GM12864 (cell line): ENCODE results near the gene ZNF771.
"Not testable (repeated sequence)": the region's sequence is repeated elsewhere in the genome, so short reads cannot be mapped to it uniquely, and the experiment has no call there.

ENCODE experiments used
- DNase-seq: peaks from one replicate; pipeline ENCODE4 v3.0.0-alpha.2; 2011; ENCODE audit warnings: low read depth
- H3K4me3 ChIP-seq: 2 replicates; pipeline ENCODE4 v1.5.1; 2011; ENCODE audit warnings: mild to moderate bottlenecking, low read depth, low read length, control low read depth
- TF ChIP-seq, protein P1 (sequence below): IDR thresholded peaks from 2 replicates; pipeline ENCODE4 v1.5.1; 2011; ENCODE audit warnings: low read depth, mild to moderate bottlenecking, moderate library complexity, low read length, control low read depth, inconsistent platforms; ENCODE audit errors: missing control alignments

ZNF771 gene

GRCh38 chr16:30395155-30395991 lies 12.0 kb upstream of the ZNF771 start, which contains the start of gene ZNF48:
ZNF48 (plus strand) TSS chr16:30395420; CDS start chr16:30395795, 375 bp downstream.
- TF ChIP-seq, protein P1, sequence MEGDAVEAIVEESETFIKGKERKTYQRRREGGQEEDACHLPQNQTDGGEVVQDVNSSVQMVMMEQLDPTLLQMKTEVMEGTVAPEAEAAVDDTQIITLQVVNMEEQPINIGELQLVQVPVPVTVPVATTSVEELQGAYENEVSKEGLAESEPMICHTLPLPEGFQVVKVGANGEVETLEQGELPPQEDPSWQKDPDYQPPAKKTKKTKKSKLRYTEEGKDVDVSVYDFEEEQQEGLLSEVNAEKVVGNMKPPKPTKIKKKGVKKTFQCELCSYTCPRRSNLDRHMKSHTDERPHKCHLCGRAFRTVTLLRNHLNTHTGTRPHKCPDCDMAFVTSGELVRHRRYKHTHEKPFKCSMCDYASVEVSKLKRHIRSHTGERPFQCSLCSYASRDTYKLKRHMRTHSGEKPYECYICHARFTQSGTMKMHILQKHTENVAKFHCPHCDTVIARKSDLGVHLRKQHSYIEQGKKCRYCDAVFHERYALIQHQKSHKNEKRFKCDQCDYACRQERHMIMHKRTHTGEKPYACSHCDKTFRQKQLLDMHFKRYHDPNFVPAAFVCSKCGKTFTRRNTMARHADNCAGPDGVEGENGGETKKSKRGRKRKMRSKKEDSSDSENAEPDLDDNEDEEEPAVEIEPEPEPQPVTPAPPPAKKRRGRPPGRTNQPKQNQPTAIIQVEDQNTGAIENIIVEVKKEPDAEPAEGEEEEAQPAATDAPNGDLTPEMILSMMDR: peak; percentile 28
- DNase-seq: no peak
- H3K4me3 ChIP-seq: peak within 1 kb of the TSS; percentile 92

DNA sequence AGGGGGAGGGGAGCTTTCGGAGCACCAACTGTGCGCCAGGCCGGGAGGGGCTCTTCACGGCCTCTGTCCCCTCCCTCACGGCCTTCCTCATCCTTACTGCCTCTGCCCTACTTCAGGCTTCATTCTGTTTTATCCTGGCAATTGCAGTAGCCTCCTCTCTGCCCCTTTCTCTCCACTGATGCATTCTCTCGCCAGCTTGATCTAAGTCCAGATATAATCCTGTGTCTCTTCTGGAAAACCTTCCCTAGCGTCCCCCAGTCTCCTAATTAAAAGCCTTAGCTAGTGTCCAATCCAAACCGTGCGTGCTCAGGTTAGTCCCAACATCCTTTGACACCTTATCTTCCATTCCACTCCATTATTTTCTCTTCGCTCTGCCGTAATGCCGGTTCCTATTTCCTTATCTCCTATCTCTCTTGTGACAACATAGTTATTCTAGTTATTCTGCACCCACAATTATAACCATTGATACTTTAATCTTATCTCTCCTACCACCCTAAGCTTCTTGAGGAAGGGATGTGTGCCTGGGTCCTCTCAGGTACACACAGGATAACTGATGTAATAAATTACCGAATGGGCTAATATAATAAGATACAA lies 11.3 kb upstream of the ZNF771 start:
- TF ChIP-seq, protein P1: no peak
- H3K4me3 ChIP-seq: peak overlapping the region; percentile 92
- no peak for DNase-seq

GRCh38 chr16:30396627-30397026 lies 10.8 kb upstream of the ZNF771 start:
- not testable (repeated sequence) for DNase-seq, H3K4me3 ChIP-seq

GRCh38 chr16:30397056-30397455 lies 10.3 kb upstream of the ZNF771 start:
- TF ChIP-seq, protein P1: no peak
- no peak overlapping the region for H3K4me3 ChIP-seq
- DNase-seq: no peak

DNA sequence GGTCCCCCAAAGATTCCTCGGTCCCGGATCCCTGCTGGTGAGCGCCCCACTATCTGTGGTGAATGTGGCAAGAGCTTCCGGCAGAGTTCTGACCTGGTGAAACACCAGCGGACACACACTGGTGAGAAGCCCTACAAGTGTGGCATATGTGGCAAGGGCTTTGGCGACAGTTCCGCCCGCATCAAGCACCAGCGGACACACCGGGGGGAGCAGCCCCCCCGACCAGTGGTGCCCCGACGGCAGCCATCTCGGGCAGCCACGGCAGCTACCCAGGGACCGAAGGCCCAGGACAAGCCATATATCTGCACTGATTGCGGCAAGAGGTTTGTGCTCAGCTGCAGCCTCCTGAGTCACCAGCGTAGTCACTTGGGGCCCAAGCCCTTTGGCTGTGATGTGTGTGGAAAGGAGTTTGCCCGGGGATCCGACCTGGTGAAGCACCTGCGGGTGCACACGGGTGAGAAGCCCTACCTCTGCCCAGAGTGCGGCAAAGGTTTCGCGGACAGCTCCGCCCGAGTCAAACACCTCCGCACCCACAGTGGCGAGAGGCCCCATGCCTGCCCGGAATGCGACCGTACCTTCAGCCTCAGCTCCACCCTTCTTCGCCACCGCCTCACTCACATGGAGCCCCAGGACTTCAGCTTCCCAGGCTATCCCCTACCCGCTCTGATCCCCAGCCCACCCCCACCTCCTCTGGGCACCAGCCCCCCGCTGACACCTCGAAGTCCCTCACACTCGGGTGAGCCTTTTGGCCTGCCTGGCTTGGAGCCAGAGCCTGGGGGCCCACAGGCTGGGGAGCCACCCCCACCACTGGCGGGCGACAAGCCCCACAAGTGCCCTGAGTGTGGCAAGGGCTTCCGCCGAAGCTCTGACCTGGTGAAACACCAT lies 9.4 kb upstream of the ZNF771 start:
- DNase-seq: no peak
- TF ChIP-seq, protein P1: no peak
- no peak overlapping the region for H3K4me3 ChIP-seq

DNA sequence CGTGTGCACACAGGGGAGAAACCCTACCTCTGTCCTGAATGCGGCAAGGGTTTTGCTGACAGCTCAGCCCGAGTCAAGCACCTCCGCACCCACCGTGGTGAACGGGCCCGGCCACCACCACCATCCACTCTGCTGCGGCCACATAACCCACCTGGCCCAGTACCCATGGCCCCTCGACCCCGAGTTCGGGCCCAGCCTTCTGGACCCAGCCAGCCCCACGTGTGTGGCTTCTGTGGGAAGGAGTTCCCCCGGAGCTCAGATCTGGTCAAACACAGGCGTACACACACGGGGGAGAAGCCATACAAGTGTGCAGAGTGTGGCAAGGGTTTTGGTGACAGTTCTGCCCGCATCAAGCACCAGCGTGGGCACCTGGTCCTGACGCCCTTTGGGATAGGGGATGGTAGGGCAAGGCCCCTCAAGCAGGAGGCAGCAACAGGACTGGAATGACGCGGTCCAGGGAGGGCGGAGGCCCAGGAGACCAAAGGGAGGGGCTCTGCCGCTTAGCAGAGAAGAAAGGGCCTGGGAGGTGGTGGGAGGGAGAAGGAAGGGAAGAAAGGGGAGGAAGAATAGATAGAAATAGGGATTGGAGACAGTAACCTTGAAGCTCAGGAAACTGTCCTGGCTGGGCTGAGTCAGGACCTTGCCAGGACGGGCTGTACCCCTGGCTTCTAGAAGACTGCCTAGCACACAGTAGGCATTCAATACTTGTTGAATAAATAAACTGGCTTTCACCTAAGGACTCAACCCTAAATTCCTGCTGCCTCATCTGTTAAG lies 8.6 kb upstream of the ZNF771 start:
- TF ChIP-seq, protein P1: no peak
- H3K4me3 ChIP-seq: no peak overlapping the region
- no peak for DNase-seq
